SK-N-SH (cell line): Measurements from ENCODE around the gene MXRA5. TPM values are rescaled to one million over a fixed set of nuclear protein-coding genes. Genes with fewer than 3 reads are reported as not detected.

Source experiments
- CTCF ChIA-PET: fragments of 300-600, 350-600 bp; formaldehyde crosslinking; extraction: SDS; loops from one replicate; lab custom pipeline; 2021; lab: Yijun Ruan, JAX
- POLR2A ChIA-PET: fragments of 350-600 bp; sonication (Branson Sonifier 250); formaldehyde crosslinking; extraction: SDS; loops from one replicate; lab custom pipeline; 2020; ENCODE audit warnings: antibody characterized with exemption, inconsistent platforms; lab: Yijun Ruan, JAX
- DNase-seq: peaks from one replicate; pipeline ENCODE4 v3.0.0; 2012
- H2AFZ ChIP-seq: fragments of 200-600 bp; sonication (generic); 2 replicates; pipeline ENCODE4 v1.8.1; 2016; ENCODE audit warnings: antibody characterized with exemption, mild to moderate bottlenecking, low read depth
- H3F3A ChIP-seq: fragments of 200-600 bp; sonication (generic); replicated peaks from 2 replicates; pipeline ENCODE3; 2016; ENCODE audit warnings: antibody characterized with exemption, mild to moderate bottlenecking; ENCODE audit not compliant: insufficient read depth
- H3K27ac ChIP-seq, 2 experiments: fragments of 200-500 bp in 1 of 2; fragments of 200-600 bp in 1 of 2; sonication (Bioruptor generic) in 1 of 2; sonication (generic), shearing (Covaris generic) in 1 of 2; 2 replicates each; pipeline versions ENCODE4 v1.5.1 to v1.6.1; 2014 to 2016; ENCODE audit warnings: low read depth in 2 of 2, inconsistent platforms in 1 of 2, low read length in 1 of 2, mild to moderate bottlenecking in 1 of 2, mixed read lengths in 1 of 2
- H3K27me3 ChIP-seq: fragments of 200-600 bp; sonication (generic), shearing (Covaris generic); 2 replicates; pipeline ENCODE4 v1.6.1; 2016; ENCODE audit warnings: mixed run types; ENCODE audit not compliant: insufficient read depth
- H3K36me3 ChIP-seq, 2 experiments: fragments of 200-500 bp in 1 of 2; fragments of 200-600 bp in 1 of 2; sonication (Bioruptor generic) in 1 of 2; sonication (generic) in 1 of 2; replicated peaks in 1 of 2; 2 replicates each; pipeline versions ENCODE3 to v1.5.1; 2014 to 2016; ENCODE audit warnings: low read length in 1 of 2, mild to moderate bottlenecking in 1 of 2; ENCODE audit not compliant: insufficient read depth in 2 of 2, control insufficient read depth in 1 of 2
- H3K4me1 ChIP-seq, 2 experiments: fragments of 200-500 bp in 1 of 2; fragments of 200-600 bp in 1 of 2; sonication (Bioruptor generic) in 1 of 2; sonication (generic), shearing (Covaris generic) in 1 of 2; 2 replicates each; pipeline versions ENCODE4 v1.5.1 to v1.6.1; 2014 to 2016; ENCODE audit warnings: low read depth in 1 of 2, low read length in 1 of 2, mixed run types in 1 of 2; ENCODE audit not compliant: insufficient read depth in 2 of 2, control insufficient read depth in 1 of 2
- H3K4me2 ChIP-seq: fragments of 200-600 bp; sonication (generic), shearing (Covaris generic); 2 replicates; pipeline ENCODE4 v1.6.1; 2017; ENCODE audit warnings: mixed run types
- H3K4me3 ChIP-seq, 2 experiments: fragments of 200-500 bp in 1 of 2; fragments of 200-600 bp in 1 of 2; sonication (Bioruptor generic) in 1 of 2; sonication (generic), shearing (Covaris generic) in 1 of 2; 2 replicates each; pipeline versions ENCODE4 v1.5.1 to v1.8.1; 2014 to 2016; ENCODE audit warnings: low read depth in 2 of 2, inconsistent platforms in 1 of 2, low read length in 1 of 2, mild to moderate bottlenecking in 1 of 2, mixed read lengths in 1 of 2, moderate library complexity in 1 of 2
- H3K79me2 ChIP-seq: fragments of 200-600 bp; sonication (generic); 2 replicates; pipeline ENCODE4 v1.8.1; 2017; ENCODE audit warnings: mild to moderate bottlenecking; ENCODE audit not compliant: insufficient read depth
- H3K9ac ChIP-seq: fragments of 200-600 bp; sonication (generic); 2 replicates; pipeline ENCODE4 v1.6.1; 2017; ENCODE audit warnings: mixed run types
- H3K9me2 ChIP-seq: fragments of 200-600 bp; sonication (generic); 2 replicates; pipeline ENCODE4 v1.6.1; 2017; ENCODE audit warnings: mixed run types
- H3K9me3 ChIP-seq: fragments of 200-600 bp; sonication (generic); 2 replicates; pipeline ENCODE4 v1.6.1; 2017; ENCODE audit warnings: mixed run types, mild to moderate bottlenecking, moderate library complexity
- H4K20me1 ChIP-seq: fragments of 200-600 bp; sonication (generic); 2 replicates; pipeline ENCODE4 v1.6.1; 2017; ENCODE audit warnings: mild to moderate bottlenecking, mixed run types; ENCODE audit not compliant: insufficient read depth
- ELF1 ChIP-seq: IDR thresholded peaks from 2 replicates; pipeline ENCODE4 v1.4.0; 2012
- EP300 ChIP-seq, 2 experiments: IDR thresholded peaks; 2 replicates each; pipeline versions ENCODE4 v1.4.0 to v1.6.1; 2012; ENCODE audit warnings: borderline replicate concordance in 1 of 2, low read depth in 1 of 2, low read length in 1 of 2
- FOXJ3 ChIP-seq: sonication (generic); formaldehyde crosslinking; IDR thresholded peaks from 2 replicates; pipeline ENCODE4 v1.5.1; 2020; ENCODE audit warnings: mild to moderate bottlenecking, missing genetic modification reagents
- FOXM1 ChIP-seq: IDR thresholded peaks from 2 replicates; pipeline ENCODE4 v1.4.0; 2012; ENCODE audit warnings: low read depth, mild to moderate bottlenecking
- GABPA ChIP-seq: IDR thresholded peaks from 2 replicates; pipeline ENCODE4 v1.4.0; 2012; ENCODE audit warnings: low read depth, mild to moderate bottlenecking
- GATA2 ChIP-seq: sonication (generic); formaldehyde crosslinking; IDR thresholded peaks from 2 replicates; pipeline ENCODE4 v1.5.0; 2020; ENCODE audit warnings: mild to moderate bottlenecking, missing genetic modification reagents
- JUND ChIP-seq: IDR thresholded peaks from 2 replicates; pipeline ENCODE4 v1.4.0; 2012
- MEF2A ChIP-seq: IDR thresholded peaks from 2 replicates; pipeline ENCODE4 v1.4.0; 2012; ENCODE audit warnings: low read depth, borderline replicate concordance
- NFIC ChIP-seq: IDR thresholded peaks from 2 replicates; pipeline ENCODE4 v1.4.0; 2012; ENCODE audit warnings: borderline replicate concordance
- NRF1 ChIP-seq: IDR thresholded peaks from 2 replicates; pipeline ENCODE4 v1.6.1; 2012; ENCODE audit warnings: low read depth, mild to moderate bottlenecking, low read length
- RFX5 ChIP-seq: IDR thresholded peaks from 2 replicates; pipeline ENCODE4 v1.6.1; 2012; ENCODE audit warnings: mild to moderate bottlenecking, improper control_type of control experiment, low read length
- RXRA ChIP-seq: IDR thresholded peaks from 2 replicates; pipeline ENCODE4 v1.4.0; 2012; ENCODE audit warnings: low read depth, mild to moderate bottlenecking, borderline replicate concordance
- SIN3A ChIP-seq: IDR thresholded peaks from 2 replicates; pipeline ENCODE4 v1.6.1; 2012; ENCODE audit warnings: low read depth, mild to moderate bottlenecking, low read length, moderate library complexity, borderline replicate concordance
- TAF1 ChIP-seq: IDR thresholded peaks from 2 replicates; pipeline ENCODE4 v1.6.1; 2012; ENCODE audit warnings: low read depth, mild to moderate bottlenecking, low read length, moderate library complexity, borderline replicate concordance
- TCF12 ChIP-seq: IDR thresholded peaks from 2 replicates; pipeline ENCODE4 v1.4.0; 2012
- TEAD4 ChIP-seq: IDR thresholded peaks from 2 replicates; pipeline ENCODE4 v1.4.0; 2012; ENCODE audit warnings: mild to moderate bottlenecking, borderline replicate concordance; ENCODE audit not compliant: insufficient read depth
- WGBS: methylation state at CpG from one replicate; pipeline ENCODE4 v1.1.6; 2017; ENCODE audit warnings: low lambda C conversion rate; 5-methylcytosine and 5-hydroxymethylcytosine counted together
- polyA plus RNA-seq, 3 experiments: library from polyadenylated mRNA; depleted of rRNA; stranded (reverse); fragments of >200 nt; gene quantifications; 2 replicates each; pipeline ENCODE4 v1.2.3, GENCODE V29; 2012
- TF ChIP-seq, protein P1 (sequence below): IDR thresholded peaks from 2 replicates; pipeline ENCODE4 v1.4.0; 2012; ENCODE audit warnings: low read depth
- TF ChIP-seq, protein P2 (sequence below): fragments of 150-350 bp; IDR thresholded peaks from 2 replicates; pipeline ENCODE4 v1.6.1; 2016; ENCODE audit warnings: mild to moderate bottlenecking, low read depth, low read length
- TF ChIP-seq, protein P3 (sequence below): fragments of 200-600 bp; sonication (generic); IDR thresholded peaks from 2 replicates; pipeline ENCODE4 v1.6.1; 2017; ENCODE audit warnings: antibody characterized with exemption, mild to moderate bottlenecking, moderate library complexity

The MXRA5 gene
- polyA plus RNA-seq, 1 of the 3 experiments (the other 2 are of a cell fraction) = 7.9 TPM

DNA sequence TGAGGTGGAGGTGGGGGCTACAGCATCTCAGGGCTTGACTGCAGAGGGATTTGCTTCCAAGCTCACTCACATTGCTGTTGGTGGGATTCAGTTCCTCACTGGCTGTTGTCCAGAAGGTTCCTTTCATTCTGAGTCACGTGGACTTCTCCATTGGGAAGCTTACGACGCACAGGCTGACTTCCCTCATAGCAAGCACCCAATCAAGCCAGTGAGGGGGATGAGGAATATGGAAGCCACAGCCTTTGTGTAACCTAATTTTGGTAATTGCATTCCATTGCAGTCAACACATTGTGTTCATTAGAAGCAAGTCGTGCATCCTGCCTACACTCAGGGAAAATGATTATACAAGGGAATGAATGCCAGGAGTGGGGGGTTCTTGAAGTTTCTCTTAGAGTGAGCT, 32.7 kb upstream of the MXRA5 start:
- H3F3A ChIP-seq = no peaks in the 10 kb centered on the region
- WGBS = 4% methylated on average over 4 of the region's 4 CpGs
- POLR2A ChIA-PET = no interaction called here
- CTCF ChIA-PET = no interaction called here
- H3K4me3 ChIP-seq = no peak overlapping the region
- no peak overlapping the region for H3K27ac ChIP-seq
- H3K4me1 ChIP-seq = no peaks in the 10 kb centered on the region
- no peaks in the 10 kb centered on the region for H4K20me1 ChIP-seq
- H3K9me3 ChIP-seq = no peaks in the 10 kb centered on the region
- H3K79me2 ChIP-seq = no peaks in the 10 kb centered on the region
- H3K9ac ChIP-seq = no peak overlapping the region
- no peaks in the 10 kb centered on the region for H3K9me2 ChIP-seq
- no peak overlapping the region for H3K4me2 ChIP-seq
- H2AFZ ChIP-seq = no peak overlapping the region
- H3K27me3 ChIP-seq = no peaks in the 10 kb centered on the region
- no peaks in the 10 kb centered on the region for H3K36me3 ChIP-seq
- no peak for TF ChIP-seq FOXM1
- TF ChIP-seq GATA2 (CRISPR knock-in tag) = no peak
- no peak for TF ChIP-seq ELF1
- DNase-seq = no peak

DNA sequence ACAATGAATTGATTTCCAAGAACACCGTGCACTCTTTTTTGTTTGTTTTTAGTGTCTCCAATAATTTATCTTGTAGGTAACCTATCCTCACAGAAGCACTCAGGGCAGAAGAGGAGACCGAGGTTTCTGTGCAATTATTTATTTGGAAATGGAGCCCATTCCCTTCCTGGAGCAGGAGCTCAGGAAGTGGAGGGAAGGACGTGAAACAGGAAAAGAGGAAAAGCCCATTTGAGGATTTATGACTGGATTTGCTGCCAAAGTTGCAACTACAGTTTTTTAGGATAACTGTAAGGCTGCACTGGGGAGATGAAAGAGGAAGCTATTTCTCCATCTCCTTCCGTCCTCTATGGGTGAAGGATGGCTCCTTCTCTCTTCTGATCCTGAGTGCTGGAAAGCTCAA, 31.7 kb upstream of the MXRA5 start:
- WGBS = 4% methylated on average over 4 of the region's 4 CpGs
- Histone ChIP-seq H3K27me3 (no peaks in the 10 kb centered on the region), H3K79me2 (no peaks in the 10 kb centered on the region), H3K27ac (no peak overlapping the region), H3K4me2 (no peak overlapping the region), H3K9ac (no peak overlapping the region), H4K20me1 (no peaks in the 10 kb centered on the region), H2AFZ (no peak overlapping the region), H3K9me2 (no peaks in the 10 kb centered on the region), H3K36me3 (no peaks in the 10 kb centered on the region), H3F3A (no peaks in the 10 kb centered on the region), H3K4me3 (no peak overlapping the region), H3K4me1 (no peaks in the 10 kb centered on the region)
- ChIA-PET CTCF (no interaction called here), POLR2A (no interaction called here)
- DNase-seq = no peak
- no peak for TF ChIP-seq TAF1
- TF ChIP-seq, protein P1, sequence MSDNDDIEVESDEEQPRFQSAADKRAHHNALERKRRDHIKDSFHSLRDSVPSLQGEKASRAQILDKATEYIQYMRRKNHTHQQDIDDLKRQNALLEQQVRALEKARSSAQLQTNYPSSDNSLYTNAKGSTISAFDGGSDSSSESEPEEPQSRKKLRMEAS = no peak
- no peak for TF ChIP-seq SIN3A
- TF ChIP-seq RFX5 = no peak
- TF ChIP-seq TCF12 = no peak
- TF ChIP-seq JUND = no peak
- TF ChIP-seq EP300 (IDR thresholded peaks at IDR 0.05; ENCODE audit: borderline replicate concordance in 1 of 2, low read depth in 1 of 2, low read length in 1 of 2) = no peak
- TF ChIP-seq, protein P2, sequence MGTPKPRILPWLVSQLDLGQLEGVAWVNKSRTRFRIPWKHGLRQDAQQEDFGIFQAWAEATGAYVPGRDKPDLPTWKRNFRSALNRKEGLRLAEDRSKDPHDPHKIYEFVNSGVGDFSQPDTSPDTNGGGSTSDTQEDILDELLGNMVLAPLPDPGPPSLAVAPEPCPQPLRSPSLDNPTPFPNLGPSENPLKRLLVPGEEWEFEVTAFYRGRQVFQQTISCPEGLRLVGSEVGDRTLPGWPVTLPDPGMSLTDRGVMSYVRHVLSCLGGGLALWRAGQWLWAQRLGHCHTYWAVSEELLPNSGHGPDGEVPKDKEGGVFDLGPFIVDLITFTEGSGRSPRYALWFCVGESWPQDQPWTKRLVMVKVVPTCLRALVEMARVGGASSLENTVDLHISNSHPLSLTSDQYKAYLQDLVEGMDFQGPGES = no peak
- no peak for TF ChIP-seq FOXJ3
- TF ChIP-seq NRF1 = no peak
- no peak for TF ChIP-seq FOXM1
- no peak for TF ChIP-seq MEF2A
- no peak for TF ChIP-seq RXRA
- TF ChIP-seq ELF1 = no peak
- TF ChIP-seq, protein P3, sequence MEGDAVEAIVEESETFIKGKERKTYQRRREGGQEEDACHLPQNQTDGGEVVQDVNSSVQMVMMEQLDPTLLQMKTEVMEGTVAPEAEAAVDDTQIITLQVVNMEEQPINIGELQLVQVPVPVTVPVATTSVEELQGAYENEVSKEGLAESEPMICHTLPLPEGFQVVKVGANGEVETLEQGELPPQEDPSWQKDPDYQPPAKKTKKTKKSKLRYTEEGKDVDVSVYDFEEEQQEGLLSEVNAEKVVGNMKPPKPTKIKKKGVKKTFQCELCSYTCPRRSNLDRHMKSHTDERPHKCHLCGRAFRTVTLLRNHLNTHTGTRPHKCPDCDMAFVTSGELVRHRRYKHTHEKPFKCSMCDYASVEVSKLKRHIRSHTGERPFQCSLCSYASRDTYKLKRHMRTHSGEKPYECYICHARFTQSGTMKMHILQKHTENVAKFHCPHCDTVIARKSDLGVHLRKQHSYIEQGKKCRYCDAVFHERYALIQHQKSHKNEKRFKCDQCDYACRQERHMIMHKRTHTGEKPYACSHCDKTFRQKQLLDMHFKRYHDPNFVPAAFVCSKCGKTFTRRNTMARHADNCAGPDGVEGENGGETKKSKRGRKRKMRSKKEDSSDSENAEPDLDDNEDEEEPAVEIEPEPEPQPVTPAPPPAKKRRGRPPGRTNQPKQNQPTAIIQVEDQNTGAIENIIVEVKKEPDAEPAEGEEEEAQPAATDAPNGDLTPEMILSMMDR = no peak
- no peak for TF ChIP-seq NFIC
- TF ChIP-seq TEAD4 = no peak
- TF ChIP-seq GABPA = no peak
- TF ChIP-seq, all 33 proteins: peak for 0
- H3K9me3 ChIP-seq = no peaks in the 10 kb centered on the region
